Large intestine (tissue), 3 donors: ENCODE data around the gene DCTN4. TPM values are rescaled to one million over a fixed set of nuclear protein-coding genes. Genes with fewer than 3 reads are reported as not detected.

Experiments
- DNase-seq, 2 donors: peaks; one replicate each; pipeline versions ENCODE4 v3.0.0 to v3.0.0-alpha.2; 2013
- H3K27ac ChIP-seq: one replicate; pipeline ENCODE4 v1.5.1; 2013; ENCODE audit warnings: low read length
- H3K27me3 ChIP-seq: 2 replicates; pipeline ENCODE4 v1.6.1; 2013; ENCODE audit warnings: low read length; ENCODE audit not compliant: control insufficient read depth, insufficient read depth
- H3K36me3 ChIP-seq: 2 replicates; pipeline ENCODE4 v1.6.1; 2013; ENCODE audit warnings: low read length; ENCODE audit not compliant: control insufficient read depth, insufficient read depth
- H3K4me1 ChIP-seq: one replicate; pipeline ENCODE4 v1.6.1; 2013; ENCODE audit warnings: low read length; ENCODE audit not compliant: control insufficient read depth, insufficient read depth
- H3K4me3 ChIP-seq: one replicate; pipeline ENCODE4 v1.5.1; 2013; ENCODE audit warnings: low read length
- H3K9me3 ChIP-seq: one replicate; pipeline ENCODE4 v1.6.1; 2013; ENCODE audit warnings: mild to moderate bottlenecking, low read depth, low read length, moderate library complexity; ENCODE audit not compliant: control insufficient read depth
- WGBS: methylation state at CpG from one replicate; pipeline ENCODE4 v1.1.5; 2013; ENCODE audit warnings: low lambda C conversion rate; ENCODE audit not compliant: insufficient coverage; 5-methylcytosine and 5-hydroxymethylcytosine counted together
- polyA plus RNA-seq: library from polyadenylated mRNA; unstranded; fragments of 120-200 nt; gene quantifications from one replicate; pipeline ENCODE4 v1.2.1, GENCODE V29; 2013

The DCTN4 gene
- polyA plus RNA-seq, 1 donor: 49.5 TPM

- no peak for DNase-seq
- Histone ChIP-seq H3K27me3 (no peaks in the 10 kb centered on the region), H3K4me3 (peak overlapping the region; percentile 78), H3K36me3 (no peaks in the 10 kb centered on the region), H3K4me1 (peaks cover 51% of the 10 kb centered on the region), H3K9me3 (no peaks in the 10 kb centered on the region), H3K27ac (peak overlapping the region; percentile 84)
- no CpG with 5 or more reads among the region's 13 CpGs for WGBS
Measured at GRCh38 chr5:150779397-150780186, 20.8 kb upstream of the DCTN4 start.

GRCh38 chr5:150778517-150779396 lies 19.9 kb upstream of the DCTN4 start, which contains the start of gene SMIM3:
TSS of gene SMIM3 (plus strand) at chr5:150778757. CDS start at chr5:150795441, 16,684 bp downstream.
- peak within 1 kb of the TSS; percentile 84 for H3K27ac ChIP-seq
- no peaks in the 10 kb centered on the region for H3K9me3 ChIP-seq
- H3K4me1 ChIP-seq: peaks cover 46% of the 10 kb centered on the region
- peak within 1 kb of the TSS; percentile 78 for H3K4me3 ChIP-seq
- peak; percentile 60 to 89 for DNase-seq
- 6% methylated on average over 3 of the region's 59 CpGs for WGBS
- no peaks in the 10 kb centered on the region for H3K36me3 ChIP-seq
- H3K27me3 ChIP-seq: no peaks in the 10 kb centered on the region

- H3K9me3 ChIP-seq: no peaks in the 10 kb centered on the region
- no peaks in the 10 kb centered on the region for H3K36me3 ChIP-seq
- H3K27ac ChIP-seq: peak overlapping the region; percentile 84
- H3K4me1 ChIP-seq: peaks cover 43% of the 10 kb centered on the region
- no peaks in the 10 kb centered on the region for H3K27me3 ChIP-seq
- DNase-seq: peak in 1 of 2 donors; percentile 13
- H3K4me3 ChIP-seq: peak overlapping the region; percentile 78
- WGBS: no CpG with 5 or more reads among the region's 7 CpGs
Measured at GRCh38 chr5:150778088-150778516, 19.3 kb upstream of the DCTN4 start.

- 67% methylated on average over 1 of the region's 3 CpGs for WGBS
- no peak for DNase-seq
- Histone ChIP-seq H3K9me3 (no peaks in the 10 kb centered on the region), H3K4me1 (peaks cover 39% of the 10 kb centered on the region), H3K4me3 (no peak overlapping the region), H3K36me3 (no peaks in the 10 kb centered on the region), H3K27me3 (no peaks in the 10 kb centered on the region), H3K27ac (no peak overlapping the region)
Measured at GRCh38 chr5:150777685-150778084, 18.9 kb upstream of the DCTN4 start.

GRCh38 chr5:150774145-150774544 lies 15.3 kb upstream of the DCTN4 start:
- H3K27ac ChIP-seq: no peak overlapping the region
- H3K4me1 ChIP-seq: peaks cover 5% of the 10 kb centered on the region
- WGBS: no CpG with 5 or more reads among the region's 1 CpG
- DNase-seq: no peak
- no peaks in the 10 kb centered on the region for H3K36me3 ChIP-seq
- no peak overlapping the region for H3K4me3 ChIP-seq
- no peaks in the 10 kb centered on the region for H3K9me3 ChIP-seq
- no peaks in the 10 kb centered on the region for H3K27me3 ChIP-seq

GRCh38 chr5:150771034-150771795 lies 12.4 kb upstream of the DCTN4 start:
- H3K4me3 ChIP-seq: no peak overlapping the region
- H3K9me3 ChIP-seq: no peaks in the 10 kb centered on the region
- 100% methylated on average over 1 of the region's 1 CpG for WGBS

GRCh38 chr5:150766251-150766650 lies 7.4 kb upstream of the DCTN4 start:
- H3K4me3 ChIP-seq: no peak overlapping the region
- H3K27ac ChIP-seq: no peak overlapping the region
- peaks cover 17% of the 10 kb centered on the region for H3K4me1 ChIP-seq
- 75% methylated on average over 2 of the region's 2 CpGs for WGBS
- no peaks in the 10 kb centered on the region for H3K36me3 ChIP-seq
- no peak for DNase-seq
- H3K27me3 ChIP-seq: no peaks in the 10 kb centered on the region
- H3K9me3 ChIP-seq: no peaks in the 10 kb centered on the region

More at GRCh38 chr5:150771034-150771795, 12.4 kb upstream of the DCTN4 start:
- Histone ChIP-seq H3K4me1 (no peaks in the 10 kb centered on the region), H3K27me3 (no peaks in the 10 kb centered on the region), H3K27ac (no peak overlapping the region), H3K36me3 (no peaks in the 10 kb centered on the region)
- DNase-seq: no peak

GRCh38 chr5:150765799-150766169 lies 7.0 kb upstream of the DCTN4 start:
- Histone ChIP-seq H3K27ac (no peak overlapping the region), H3K4me1 (peaks cover 17% of the 10 kb centered on the region), H3K36me3 (no peaks in the 10 kb centered on the region), H3K4me3 (no peak overlapping the region), H3K27me3 (no peaks in the 10 kb centered on the region), H3K9me3 (no peaks in the 10 kb centered on the region)
- 100% methylated on average over 1 of the region's 1 CpG for WGBS
- DNase-seq: no peak

GRCh38 chr5:150765011-150765798 lies 6.4 kb upstream of the DCTN4 start:
- Histone ChIP-seq H3K4me1 (peaks cover 17% of the 10 kb centered on the region), H3K4me3 (no peak overlapping the region), H3K36me3 (no peaks in the 10 kb centered on the region), H3K27ac (peak overlapping the region; percentile 16), H3K27me3 (no peaks in the 10 kb centered on the region), H3K9me3 (no peaks in the 10 kb centered on the region)
- no peak for DNase-seq
- 100% methylated on average over 1 of the region's 2 CpGs for WGBS
